ENCODE measurements around the gene REL. TPM values are rescaled to one million over a fixed set of nuclear protein-coding genes. Genes with fewer than 3 reads are reported as not detected.

REL gene
- total RNA-seq, 2 experiments from 2014 or later: 49.9 to 81.1 TPM

- Histone ChIP-seq H3K9me3 (ENCODE audit: low read length) (peaks cover 5% of the 10 kb centered on the region; the same call in 1 of the 2 replicates), H3K79me2 (ENCODE audit: insufficient read depth, low read depth, low read length) (peaks cover 10% of the 10 kb centered on the region; the same call in 1 of the 2 replicates), H3K27ac (ENCODE audit: low read depth, low read length, poor library complexity, severe bottlenecking) (peak overlapping the region; percentile 96), H3K36me3 (ENCODE audit: insufficient read depth, low read length) (no peaks in the 10 kb centered on the region), H3K4me3 (ENCODE audit: low read depth, low read length, poor library complexity, severe bottlenecking) (peak overlapping the region; percentile 50), H4K20me1 (ENCODE audit: insufficient read depth, low read length) (no peaks in the 10 kb centered on the region), H2AFZ (ENCODE audit: low read length) (peak overlapping the region; percentile 67; the same call in 1 of the 2 replicates), H3K4me1 (ENCODE audit: insufficient read depth, low read length, poor library complexity, severe bottlenecking) (peaks cover 81% of the 10 kb centered on the region), H3K9me2 (ENCODE audit: insufficient read depth, low read length) (no peaks in the 10 kb centered on the region), H3K4me2 (ENCODE audit: low read length) (peak overlapping the region; percentile 73)
- CTCF ChIA-PET (ENCODE audit: unreplicated experiment): no interaction called here
- TF ChIP-seq EZH2phosphoT487 (IDR thresholded peaks at IDR 0.05; ENCODE audit: borderline replicate concordance, low read depth, low read length): no peak
- TF ChIP-seq CTCF (conservative IDR thresholded peaks at IDR 0.05; ENCODE audit: low read length): peak; percentile 21; the same call in 1 of the 2 replicates
- peak; percentile 80 for DNase-seq (ENCODE audit: low spot score)
- POLR2A ChIA-PET: interaction anchor here (0.6 to 7.1 kb wide), 5 partner anchors 15 to 152 kb away, joined by 3 to 89 read pairs (median 45); partner anchors contain the start of gene REL
- no TSS peak for BruUV-seq (replicated peaks)
- intact Hi-C loops (cut with micrococcal nuclease; ENCODE audit: unreplicated experiment): loop anchor here (5.0 kb wide), 1 partner anchor 124 kb away; no protein-coding TSS in a partner anchor
Observed at GRCh38 chr2:60843006-60843405, 38.4 kb upstream of the REL start.

DNA sequence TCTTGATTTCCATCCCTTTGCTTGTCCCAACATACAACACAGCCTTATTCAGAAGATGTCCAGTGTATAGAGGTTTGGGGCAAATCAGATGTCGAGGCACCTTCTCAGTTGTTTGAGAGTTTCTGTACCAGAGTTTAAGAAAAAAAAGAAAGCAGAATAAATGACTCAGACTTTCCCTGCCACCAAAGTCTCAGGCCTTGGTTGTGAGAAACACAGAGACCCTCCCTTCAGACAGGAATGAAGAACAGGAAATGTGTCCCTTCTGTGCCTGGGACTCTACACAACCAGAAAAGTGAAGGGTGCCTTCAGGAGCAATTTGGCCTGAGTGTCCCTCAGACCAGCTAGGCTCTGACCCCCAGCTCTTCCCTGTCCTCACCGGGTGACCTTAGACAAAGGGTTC, 37.3 kb upstream of the REL start:
- no peaks in the 10 kb centered on the region for H3K36me3 ChIP-seq (ENCODE audit: insufficient read depth, low read length)
- peak overlapping the region; percentile 73 for H3K4me2 ChIP-seq (ENCODE audit: low read length)
- no peaks in the 10 kb centered on the region for H3K9me3 ChIP-seq (ENCODE audit: low read length)
- peak overlapping the region; percentile 50 for H3K4me3 ChIP-seq (ENCODE audit: low read depth, low read length, poor library complexity, severe bottlenecking)
- DNase-seq (ENCODE audit: low spot score): no peak
- POLR2A ChIA-PET: interaction anchor here (0.7 to 1.1 kb wide), 5 partner anchors 24 to 144 kb away, joined by 3 to 6 read pairs (median 3); no protein-coding TSS in a partner anchor
- TF ChIP-seq EZH2phosphoT487 (IDR thresholded peaks at IDR 0.05; ENCODE audit: borderline replicate concordance, low read depth, low read length): no peak
- no peak for TF ChIP-seq CTCF (conservative IDR thresholded peaks at IDR 0.05; ENCODE audit: low read length)
- peaks cover 10% of the 10 kb centered on the region; the same call in 1 of the 2 replicates for H3K79me2 ChIP-seq (ENCODE audit: insufficient read depth, low read depth, low read length)
- intact Hi-C loops (cut with micrococcal nuclease; ENCODE audit: unreplicated experiment): loop anchor here (5.0 kb wide), 1 partner anchor 123 kb away; no protein-coding TSS in a partner anchor
- peaks cover 74% of the 10 kb centered on the region for H3K4me1 ChIP-seq (ENCODE audit: insufficient read depth, low read length, poor library complexity, severe bottlenecking)
- H3K9me2 ChIP-seq (ENCODE audit: insufficient read depth, low read length): no peaks in the 10 kb centered on the region
- BruUV-seq (replicated peaks): no TSS peak
- H3K27ac ChIP-seq (ENCODE audit: low read depth, low read length, poor library complexity, severe bottlenecking): peak overlapping the region; percentile 96
- H4K20me1 ChIP-seq (ENCODE audit: insufficient read depth, low read length): no peaks in the 10 kb centered on the region
- CTCF ChIA-PET (ENCODE audit: unreplicated experiment): interaction anchor here (0.9 to 1.1 kb wide), 2 partner anchors 31 to 38 kb away, joined by 3 to 5 read pairs; partner anchors contain the start of gene REL
- peak overlapping the region; percentile 67; the same call in 1 of the 2 replicates for H2AFZ ChIP-seq (ENCODE audit: low read length)

DNA sequence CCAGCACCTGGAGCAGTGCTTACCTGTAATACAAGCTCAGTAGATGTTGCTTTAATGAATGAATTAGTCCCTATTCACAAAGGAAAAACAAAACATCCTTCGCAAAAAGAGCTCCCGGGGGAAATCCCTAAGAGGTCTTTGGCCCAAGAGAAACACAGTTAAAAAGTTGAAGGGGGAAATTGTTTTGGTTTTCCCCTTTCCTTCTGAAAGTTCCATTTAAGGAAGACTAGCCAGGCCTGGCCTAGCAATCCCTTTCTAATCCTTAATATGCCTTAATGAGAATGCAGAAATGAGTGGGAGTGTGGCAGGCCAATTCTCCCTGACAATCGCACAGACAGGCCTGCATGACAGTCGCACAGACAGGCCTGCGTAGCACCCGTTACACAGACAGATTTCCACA, 33.5 kb upstream of the REL start:
- Histone ChIP-seq H3K4me2 (ENCODE audit: low read length) (no peak overlapping the region), H3K4me1 (ENCODE audit: insufficient read depth, low read length, poor library complexity, severe bottlenecking) (peaks cover 40% of the 10 kb centered on the region), H3K27ac (ENCODE audit: low read depth, low read length, poor library complexity, severe bottlenecking) (no peak overlapping the region), H3K36me3 (ENCODE audit: insufficient read depth, low read length) (no peaks in the 10 kb centered on the region), H4K20me1 (ENCODE audit: insufficient read depth, low read length) (no peaks in the 10 kb centered on the region), H3K79me2 (ENCODE audit: insufficient read depth, low read depth, low read length) (peaks cover 5% of the 10 kb centered on the region; the same call in 1 of the 2 replicates), H2AFZ (ENCODE audit: low read length) (peak overlapping the region; percentile 71), H3K9me2 (ENCODE audit: insufficient read depth, low read length) (no peaks in the 10 kb centered on the region), H3K4me3 (ENCODE audit: low read depth, low read length, poor library complexity, severe bottlenecking) (no peak overlapping the region), H3K9me3 (ENCODE audit: low read length) (no peaks in the 10 kb centered on the region)
- DNase-seq (ENCODE audit: low spot score): no peak
- POLR2A ChIA-PET: interaction anchor here (0.5 to 1.9 kb wide), 7 partner anchors 9 to 34 kb away, joined by 3 to 5 read pairs (median 4); partner anchors contain the start of gene REL
- no TSS peak for BruUV-seq (replicated peaks)
- no peak for TF ChIP-seq CTCF (conservative IDR thresholded peaks at IDR 0.05; ENCODE audit: low read length)
- no peak for TF ChIP-seq EZH2phosphoT487 (IDR thresholded peaks at IDR 0.05; ENCODE audit: borderline replicate concordance, low read depth, low read length)
- CTCF ChIA-PET (ENCODE audit: unreplicated experiment): interaction anchor here (1.1 to 2.1 kb wide), 2 partner anchors 8 to 42 kb away, joined by 3 to 5 read pairs; no protein-coding TSS in a partner anchor
- intact Hi-C loops (cut with micrococcal nuclease; ENCODE audit: unreplicated experiment): no loop called here

Measured in OCI-LY7 (cell line).